HEK293T (cell line): ENCODE results near the gene SLC29A1.

Source experiments
- CTBP1 ChIP-seq: fragments of 450-650 bp; IDR thresholded peaks from 2 replicates; pipeline ENCODE4 v1.6.1; 2016; ENCODE audit warnings: borderline replicate concordance
- FOXK2 ChIP-seq: fragments of 450-650 bp; IDR thresholded peaks from 2 replicates; pipeline ENCODE4 v1.6.1; 2016; ENCODE audit warnings: mild to moderate bottlenecking
- HDGF ChIP-seq: fragments of 450-650 bp; IDR thresholded peaks from 2 replicates; pipeline ENCODE4 v1.6.1; 2017; ENCODE audit warnings: antibody characterized with exemption, borderline replicate concordance
- NFRKB ChIP-seq: fragments of 450-650 bp; IDR thresholded peaks from 2 replicates; pipeline ENCODE4 v1.6.1; 2016; ENCODE audit warnings: mild to moderate bottlenecking, moderate library complexity
- TARDBP ChIP-seq: fragments of 450-650 bp; IDR thresholded peaks from 2 replicates; pipeline ENCODE4 v1.6.1; 2016

DNA sequence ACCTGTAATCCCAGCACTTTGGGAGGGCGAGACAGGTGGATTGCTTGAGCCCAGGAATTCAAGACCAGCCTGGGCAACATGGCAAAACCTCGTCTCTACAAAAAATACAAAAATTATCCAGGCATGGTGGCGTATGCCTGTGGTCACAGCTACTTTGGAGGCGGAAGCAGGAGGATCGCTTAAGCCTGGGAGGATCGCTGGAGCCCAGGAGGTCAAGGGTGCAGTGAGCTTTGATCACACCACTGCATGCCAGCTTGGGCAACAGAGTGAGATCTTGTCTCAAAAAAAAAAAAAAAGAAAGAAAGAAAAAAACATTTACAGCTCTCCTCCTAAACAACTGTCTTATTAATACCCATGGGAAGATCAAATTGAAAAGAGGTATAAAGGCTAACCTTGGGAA lies 15.4 kb upstream of the SLC29A1 start:
- no peak for TF ChIP-seq NFRKB
- no peak for TF ChIP-seq CTBP1
- no peak for TF ChIP-seq TARDBP
- no peak for TF ChIP-seq FOXK2
- no peak for TF ChIP-seq HDGF
